Measurements from ENCODE around the gene FHIP1B.
"Not testable (repeated sequence)": the region's sequence is repeated elsewhere in the genome, so short reads cannot be mapped to it uniquely, and the experiment has no call there.

The FHIP1B gene

GRCh38 chr11:6253197-6253596, 18.8 kb upstream of the FHIP1B start:
- Mint-ChIP-seq H3K27ac (no peak overlapping the region), H3K4me1 (peaks cover 13% of the 10 kb centered on the region), H3K9me3 (no peaks in the 10 kb centered on the region), H3K36me3 (ENCODE audit: low read depth) (no peaks in the 10 kb centered on the region), H3K4me3 (no peak overlapping the region), H3K27me3 (ENCODE audit: low read depth) (peaks cover 5% of the 10 kb centered on the region)
- no peak for TF ChIP-seq CTCF (IDR thresholded peaks at IDR 0.05; ENCODE audit: unreplicated experiment in 3 of 3)

- peaks cover 9% of the 10 kb centered on the region for H3K27me3 Mint-ChIP-seq (ENCODE audit: low read depth)
- H3K9me3 Mint-ChIP-seq, result no peaks in the 10 kb centered on the region
- peak overlapping the region in 1 of 3 experiments; percentile 12 for H3K27ac Mint-ChIP-seq
- no peak overlapping the region for H3K4me3 Mint-ChIP-seq
- no peak for TF ChIP-seq CTCF (IDR thresholded peaks at IDR 0.05; ENCODE audit: unreplicated experiment in 3 of 3)
- H3K36me3 Mint-ChIP-seq (ENCODE audit: low read depth), result no peaks in the 10 kb centered on the region
- peaks cover 13% of the 10 kb centered on the region for H3K4me1 Mint-ChIP-seq
Observed at GRCh38 chr11:6251990-6252473, 17.6 kb upstream of the FHIP1B start.

- Mint-ChIP-seq H3K4me3 (no peak overlapping the region), H3K4me1 (peaks cover 13% of the 10 kb centered on the region), H3K27me3 (ENCODE audit: low read depth) (peaks cover 9% of the 10 kb centered on the region), H3K36me3 (ENCODE audit: low read depth) (no peaks in the 10 kb centered on the region), H3K27ac (no peak overlapping the region), H3K9me3 (no peaks in the 10 kb centered on the region)
- TF ChIP-seq CTCF (IDR thresholded peaks at IDR 0.05; ENCODE audit: unreplicated experiment in 3 of 3), result peak; percentile 86 to 94 (median 92)
Observed at GRCh38 chr11:6251120-6251733, 16.8 kb upstream of the FHIP1B start.

GRCh38 chr11:6249770-6250555, 15.5 kb upstream of the FHIP1B start:
- Mint-ChIP-seq H3K9me3 (no peaks in the 10 kb centered on the region), H3K27me3 (ENCODE audit: low read depth) (peaks cover 9% of the 10 kb centered on the region), H3K27ac (no peak overlapping the region), H3K4me1 (peaks cover 13% of the 10 kb centered on the region), H3K36me3 (ENCODE audit: low read depth) (no peaks in the 10 kb centered on the region), H3K4me3 (no peak overlapping the region)
- no peak for TF ChIP-seq CTCF (IDR thresholded peaks at IDR 0.05; ENCODE audit: unreplicated experiment in 3 of 3)

GRCh38 chr11:6248897-6249296, 14.5 kb upstream of the FHIP1B start:
- not testable (repeated sequence) for H3K27me3 Mint-ChIP-seq (ENCODE audit: low read depth); H3K9me3 Mint-ChIP-seq; H3K27ac Mint-ChIP-seq; H3K4me3 Mint-ChIP-seq; H3K36me3 Mint-ChIP-seq (ENCODE audit: low read depth)
- H3K4me1 Mint-ChIP-seq, result peaks cover 13% of the 10 kb centered on the region

- no peak for TF ChIP-seq CTCF (IDR thresholded peaks at IDR 0.05; ENCODE audit: unreplicated experiment in 3 of 3)
- Mint-ChIP-seq H3K36me3 (ENCODE audit: low read depth) (no peaks in the 10 kb centered on the region), H3K4me3 (no peak overlapping the region), H3K27me3 (ENCODE audit: low read depth) (peaks cover 9% of the 10 kb centered on the region), H3K27ac (no peak overlapping the region), H3K9me3 (no peaks in the 10 kb centered on the region), H3K4me1 (peaks cover 13% of the 10 kb centered on the region)
Observed at GRCh38 chr11:6248248-6248647, 13.8 kb upstream of the FHIP1B start.

Data from nephron (organoid).